Muscle of back (tissue), 11 donors: ENCODE results near the gene SYNPO. TPM values are rescaled to one million over a fixed set of nuclear protein-coding genes. Genes with fewer than 3 reads are reported as not detected.

Experiments
- DNase-seq, 3 donors: peaks; one replicate each; pipeline versions ENCODE4 v3.0.0 to v3.0.0-alpha.2; 2013
- polyA plus RNA-seq, 10 donors: library from polyadenylated mRNA; unstranded; fragments of 120-200 nt; gene quantifications; one replicate each; pipeline ENCODE4 v1.2.1, GENCODE V29; 2013; ENCODE audit not compliant: insufficient read length in 10 of 10

Gene SYNPO
- polyA plus RNA-seq, 10 donors: 19.0 to 36.0 (median 32.4) TPM

DNA sequence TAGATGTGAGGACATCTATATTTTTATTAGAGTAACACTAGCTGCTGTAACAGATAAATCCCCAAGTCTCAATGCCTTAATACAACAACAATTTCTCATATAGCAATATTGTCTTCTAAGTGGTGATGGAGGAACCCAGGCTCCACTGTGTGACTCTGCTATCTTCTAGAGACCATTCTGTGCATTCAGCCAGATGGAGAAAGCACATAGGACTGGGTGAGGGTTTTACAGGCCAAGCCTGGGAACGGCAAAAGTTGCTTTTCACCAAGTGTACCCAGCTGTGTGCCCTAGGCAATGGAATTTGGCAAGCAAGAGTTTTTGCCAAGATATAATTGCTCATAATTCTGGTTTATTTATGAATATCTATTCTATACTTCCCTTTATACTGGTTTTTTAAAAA lies 48.7 kb downstream of the SYNPO start:
- no peak for DNase-seq

DNA sequence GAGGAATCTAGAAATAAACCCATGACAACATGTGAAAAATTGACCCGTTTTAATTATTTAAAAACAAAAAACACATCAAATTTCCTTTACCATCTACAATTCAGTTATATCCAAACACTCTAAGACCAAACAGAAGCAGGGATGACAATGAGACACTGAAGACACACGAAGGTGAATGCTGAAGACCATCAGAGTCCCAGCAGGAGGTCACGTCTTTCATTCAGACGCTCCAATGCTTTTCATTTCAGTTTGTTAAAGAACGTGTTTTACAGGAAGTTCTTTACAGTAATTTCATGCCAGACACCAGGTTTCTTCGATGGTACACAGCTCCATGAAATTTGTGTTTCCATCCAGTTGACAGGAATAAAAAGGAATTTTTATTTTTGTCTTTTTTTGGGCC lies 50.3 kb downstream of the SYNPO start:
- DNase-seq: no peak

DNA sequence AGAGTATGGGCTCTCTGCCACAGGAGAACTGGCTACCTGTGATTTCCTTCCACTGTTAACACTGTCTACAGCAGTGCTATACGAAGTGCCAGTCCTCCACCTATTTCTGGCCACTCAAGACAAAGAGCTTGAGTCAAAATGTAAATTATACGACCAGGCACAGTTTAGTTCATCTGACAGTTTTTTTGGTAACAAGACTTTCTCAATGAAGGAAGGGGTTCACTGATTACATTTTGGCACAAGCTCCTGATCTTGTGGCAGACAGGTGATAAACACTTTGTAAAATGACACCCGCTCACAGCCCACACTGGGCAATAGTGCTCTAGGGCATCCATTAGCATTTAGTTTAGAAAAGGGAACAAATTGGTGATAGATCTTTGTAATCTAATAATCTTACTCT lies 51.8 kb downstream of the SYNPO start:
- DNase-seq: no peak

DNA sequence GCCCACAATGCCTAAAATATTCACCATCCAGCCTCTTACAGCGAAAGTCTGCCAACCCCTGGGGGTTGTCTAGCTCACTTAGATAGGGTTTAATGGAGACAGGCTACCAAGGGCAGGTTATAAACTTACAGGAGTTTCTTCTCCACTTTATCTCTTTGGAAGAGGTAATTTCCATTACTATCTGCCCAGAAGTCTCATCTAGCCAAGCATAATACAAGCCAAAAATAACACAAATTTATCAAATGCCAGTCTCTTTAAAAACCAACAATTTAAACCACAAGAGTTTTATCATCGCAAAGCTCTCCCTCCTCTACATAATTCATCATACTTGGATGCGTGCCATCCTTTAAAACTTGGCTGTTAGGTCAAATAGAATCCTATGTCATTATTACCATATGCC lies 54.2 kb downstream of the SYNPO start:
- peak in 1 of 3 donors; percentile 21 for DNase-seq

DNA sequence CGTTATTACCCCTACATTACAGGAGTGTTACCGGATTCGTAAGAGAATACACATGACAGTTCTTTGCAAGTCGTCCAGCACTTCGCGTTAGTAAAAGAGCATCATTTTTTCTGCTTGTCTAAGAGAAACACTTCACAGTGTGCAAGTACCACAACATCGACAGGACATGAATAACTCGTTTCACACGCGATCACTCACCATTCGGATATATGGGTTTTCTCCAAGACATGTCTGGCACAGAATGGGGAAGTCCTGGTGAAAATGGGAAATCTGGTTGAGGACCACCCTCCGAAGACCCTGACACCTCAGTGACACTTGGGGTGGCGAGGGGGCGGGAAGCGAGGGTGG lies 59.8 kb downstream of the SYNPO start:
- no peak for DNase-seq

DNA sequence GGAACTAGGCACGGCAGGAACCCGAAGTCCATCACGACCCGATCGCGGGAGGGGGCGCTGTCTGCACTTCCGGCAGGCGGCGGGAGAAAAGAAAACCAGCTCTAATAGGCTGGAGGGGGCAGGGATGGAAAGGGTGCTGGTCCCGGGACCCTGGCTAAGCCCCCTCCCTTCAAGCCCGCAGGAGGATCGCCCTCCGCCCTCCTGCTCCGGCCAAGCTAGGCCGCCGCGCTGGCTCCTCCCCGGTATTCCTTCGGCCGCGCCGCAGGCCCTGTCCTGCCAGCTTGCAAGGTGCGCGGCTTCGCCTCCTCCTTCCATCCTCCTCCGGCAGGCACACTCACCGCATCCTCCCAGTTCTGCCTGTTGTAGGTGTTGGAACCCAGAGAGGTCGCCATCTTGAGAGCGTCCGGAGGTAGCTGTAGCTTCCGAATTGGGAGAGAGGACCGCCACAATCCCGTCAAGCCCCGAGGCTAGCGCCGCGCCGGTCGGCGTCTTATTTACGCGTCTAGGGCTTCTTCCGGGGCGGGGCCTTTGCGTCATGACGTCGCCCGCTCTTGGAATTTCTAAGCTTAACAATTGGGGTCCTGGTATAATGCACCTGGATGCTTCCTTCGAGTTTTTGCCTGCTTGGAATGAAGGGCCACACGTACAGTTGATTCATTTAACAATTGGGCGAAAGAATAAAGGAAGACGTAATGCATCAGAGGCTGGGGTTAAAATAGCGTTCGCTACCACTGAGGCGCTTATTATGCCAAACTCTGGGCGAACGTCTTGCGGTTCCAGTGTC lies 60.3 kb downstream of the SYNPO start, which contains the start of gene RBM22:
TSS of gene RBM22 (minus strand) at position 469 of the 784 bp plus-strand sequence. CDS start at position 392, 77 bp downstream.
- DNase-seq: peak; percentile 91 to 98 (median 95)

DNA sequence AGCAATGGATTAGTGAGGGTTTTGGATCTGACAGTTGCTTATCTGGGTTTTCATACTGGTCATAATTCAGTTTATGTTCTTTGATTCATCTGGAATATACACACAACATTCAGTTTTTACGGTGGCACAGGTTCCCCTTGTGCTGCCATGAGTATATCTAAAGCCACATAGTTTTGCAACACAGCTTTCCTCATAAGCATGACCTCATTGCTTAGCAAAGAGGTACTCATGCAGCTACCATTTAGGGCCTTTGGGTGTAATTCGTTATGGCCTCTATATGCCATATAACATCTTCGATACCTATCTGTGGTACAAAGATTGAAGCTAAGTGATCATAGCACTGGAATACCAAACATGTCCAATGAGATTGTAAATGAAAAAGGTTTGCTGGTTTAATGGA lies 63.3 kb downstream of the SYNPO start:
- DNase-seq: no peak

DNA sequence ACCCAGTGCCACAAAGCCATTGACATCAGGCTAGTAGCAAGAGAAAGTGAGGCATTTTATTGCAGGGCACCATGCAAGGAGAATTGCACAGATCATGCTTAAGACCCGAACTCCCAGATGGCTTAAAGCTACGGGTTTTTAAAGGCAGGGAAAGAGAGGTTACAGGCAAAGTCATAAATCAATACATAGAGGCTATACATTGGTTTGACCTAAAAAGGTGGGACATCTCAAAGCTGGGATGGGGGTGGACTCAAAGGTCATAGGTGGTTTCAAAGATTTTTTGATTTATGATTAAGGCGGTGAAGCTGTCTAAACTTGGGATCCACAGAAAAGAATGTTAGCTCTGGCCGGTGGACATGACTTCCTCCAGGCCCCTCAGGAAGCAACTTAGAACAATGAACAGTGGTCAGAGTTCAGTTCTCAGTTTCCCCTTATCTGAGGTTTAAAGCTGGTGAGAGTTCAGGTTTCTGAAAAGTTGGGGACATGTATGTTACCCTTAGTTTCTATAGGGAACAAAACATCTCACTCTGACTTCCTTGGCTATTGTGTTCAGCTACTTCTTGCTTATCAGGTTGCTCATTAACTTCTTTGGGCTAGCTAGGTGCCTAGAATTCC lies 66.4 kb downstream of the SYNPO start:
- DNase-seq: no peak

Other genes with a start within 250 kb of the SYNPO start
- gene CD74, start 227.8 kb upstream of the SYNPO start, polyA plus RNA-seq: 100 to 1,000 TPM in 1 of 10 donors, 10 to 100 TPM in 9; 47.7 to 102 (median 77.2) TPM
- 1,000 to 10,000 TPM; 2,435 to 3,051 (median 2,763) TPM for gene RPS14, start 190.9 kb upstream of the SYNPO start, polyA plus RNA-seq
- 10 to 100 TPM; 42.6 to 60.1 (median 49.6) TPM for gene NDST1, start 132.5 kb upstream of the SYNPO start, polyA plus RNA-seq
- 10 to 100 TPM in 9 of 10 donors, 1 to 10 TPM in 1; 9.8 to 20.8 (median 12.3) TPM for gene MYOZ3, start 20.6 kb downstream of the SYNPO start, polyA plus RNA-seq
- gene RBM22, start 60.4 kb downstream of the SYNPO start, polyA plus RNA-seq: 10 to 100 TPM; 36.1 to 53.9 (median 45.0) TPM
- 10 to 100 TPM; 31.0 to 47.0 (median 40.5) TPM for gene DCTN4, start 118.4 kb downstream of the SYNPO start, polyA plus RNA-seq
- 10 to 100 TPM in 3 of 10 donors, 1 to 10 TPM in 7; 7.4 to 10.4 (median 9.2) TPM for gene SMIM3, start 138.1 kb downstream of the SYNPO start, polyA plus RNA-seq
- under 1 TPM in 7 of 10 donors, not detected in 3; 0.13 to 0.56 (median 0.18) TPM for gene IRGM, start 205.9 kb downstream of the SYNPO start, polyA plus RNA-seq